K562 (cell line): ENCODE results near the gene CDK11B. TPM values are rescaled to one million over a fixed set of nuclear protein-coding genes. Genes with fewer than 3 reads are reported as not detected.

ENCODE experiments used
- BRD9 ChIP-seq: fragments of 450-650 bp; IDR thresholded peaks from 2 replicates; pipeline ENCODE4 v1.6.1; 2018; ENCODE audit warnings: low read depth; ENCODE audit not compliant: partially characterized antibody
- CREB3 ChIP-seq: fragments of 450-650 bp; conservative IDR thresholded peaks from 2 replicates; pipeline ENCODE4 v1.6.1; 2016; ENCODE audit warnings: missing genetic modification characterization, low read depth, mild to moderate bottlenecking, missing compliant biosample characterization, moderate library complexity
- DACH1 ChIP-seq: fragments of 450-650 bp; IDR thresholded peaks from 2 replicates; pipeline ENCODE4 v1.6.1; 2018; ENCODE audit not compliant: partially characterized antibody
- ESRRB ChIP-seq: fragments of 250-450 bp; sonication (Bioruptor Pico); IDR thresholded peaks from 2 replicates; pipeline ENCODE4 v1.5.0; 2020; ENCODE audit warnings: mild to moderate bottlenecking, moderate library complexity, borderline replicate concordance
- GATAD2B ChIP-seq: fragments of 450-650 bp; IDR thresholded peaks from 2 replicates; pipeline ENCODE4 v1.6.1; 2017; ENCODE audit warnings: mild to moderate bottlenecking, borderline replicate concordance
- HEY1 ChIP-seq: fragments of 250-450 bp; sonication (Bioruptor Pico); IDR thresholded peaks from 2 replicates; pipeline ENCODE4 v1.5.0; 2020; ENCODE audit warnings: mild to moderate bottlenecking, moderate library complexity, borderline replicate concordance
- MAZ ChIP-seq, 2 experiments: fragments of 450-650 bp in 1 of 2; sonication (generic) in 1 of 2; formaldehyde crosslinking; IDR thresholded peaks in 1 of 2; conservative IDR thresholded peaks in 1 of 2; 2 replicates each; pipeline versions ENCODE4 v1.4.0 to v1.5.0; 2020; ENCODE audit warnings: mild to moderate bottlenecking in 1 of 2, missing genetic modification reagents in 1 of 2
- MTA2 ChIP-seq: fragments of 450-650 bp; IDR thresholded peaks from 2 replicates; pipeline ENCODE4 v1.6.1; 2016; ENCODE audit warnings: low read depth
- POLR3G ChIP-seq: IDR thresholded peaks from 2 replicates; pipeline ENCODE4 v1.6.1; 2011; ENCODE audit not compliant: insufficient read length, insufficient replicate concordance; ENCODE audit errors: extremely low read depth
- PRMT5 ChIP-seq: sonication (generic); formaldehyde crosslinking; IDR thresholded peaks from 2 replicates; pipeline ENCODE4 v1.5.0; 2020; ENCODE audit warnings: missing genetic modification reagents
- PRPF4 ChIP-seq: fragments of 200-400 bp; formaldehyde crosslinking; IDR thresholded peaks from one replicate; pipeline ENCODE4 v1.6.1; 2017; ENCODE audit warnings: low read length, low read depth, mild to moderate bottlenecking; ENCODE audit not compliant: insufficient read depth, poor library complexity, severe bottlenecking
- RUNX1 ChIP-seq: sonication (generic); IDR thresholded peaks from 2 replicates; pipeline ENCODE4 v1.6.1; 2016; ENCODE audit warnings: antibody characterized with exemption, low read depth
- SMAD4 ChIP-seq: fragments of 250-450 bp; sonication (Bioruptor Pico); conservative IDR thresholded peaks from 2 replicates; pipeline ENCODE4 v1.8.0; 2021; ENCODE audit warnings: inconsistent platforms, mild to moderate bottlenecking, moderate library complexity
- SNRNP70 ChIP-seq: fragments of 200-400 bp; formaldehyde crosslinking; optimal IDR thresholded peaks from 2 replicates; pipeline ENCODE3; 2017; ENCODE audit warnings: low read depth, low read length
- SREBF2 ChIP-seq: sonication (generic); formaldehyde crosslinking; IDR thresholded peaks from 2 replicates; pipeline ENCODE4 v1.4.0; 2020; ENCODE audit warnings: mild to moderate bottlenecking, missing genetic modification reagents
- U2AF2 ChIP-seq: fragments of 200-400 bp; formaldehyde crosslinking; optimal IDR thresholded peaks from 2 replicates; pipeline ENCODE3; 2017; ENCODE audit warnings: low read depth, mild to moderate bottlenecking, low read length
- UBTF ChIP-seq, 2 experiments: IDR thresholded peaks; 2 replicates each; pipeline ENCODE4 v1.6.1; 2012; ENCODE audit warnings: improper control_type of control experiment in 2 of 2, low read depth in 2 of 2, low read length in 2 of 2, borderline replicate concordance in 1 of 2
- ZBTB2 ChIP-seq: fragments of 450-650 bp; IDR thresholded peaks from 2 replicates; pipeline ENCODE4 v1.6.1; 2016; ENCODE audit warnings: antibody characterized with exemption
- ZFPM2 ChIP-seq: fragments of 250-450 bp; sonication (Bioruptor Pico); IDR thresholded peaks from 2 replicates; pipeline ENCODE4 v1.5.1; 2022; ENCODE audit warnings: mild to moderate bottlenecking
- polyA plus RNA-seq, 8 experiments: library from polyadenylated mRNA; depleted of rRNA in 4 of 8; stranded (reverse) in 5 of 8; unstranded in 3 of 8; fragments of >200 nt; fragmentation: Nextera tagmentation in 2 of 8; fragmentation: Illumina TruSeq in 1 of 8; extraction: Ambion mirVana in 2 of 8; extraction: Trizol in 1 of 8; gene quantifications; 2 replicates each; pipeline versions ENCODE4 v1.2.1 to v1.2.3, GENCODE V29; 2011 to 2014; ENCODE audit warnings: inconsistent platforms in 1 of 8, missing spikeins in 1 of 8
- total RNA-seq, 7 experiments: library from RNA; depleted of rRNA in 6 of 7; stranded (reverse); fragments of >200 nt in 6 of 7; fragmentation: Illumina TruSeq in 2 of 7; extraction: Trizol in 2 of 7; gene quantifications; 2 replicates each; pipeline versions ENCODE4 v1.2.1 to v1.2.3, GENCODE V29; 2011 to 2021; ENCODE audit warnings: low replicate concordance in 1 of 7

The CDK11B gene
- total and polyA plus RNA-seq, 9 of the 15 experiments (the other 6 are each of a cell fraction or from before 2014, with no cell fraction given): 2.8 to 52.2 (median 19.5) TPM

- TF ChIP-seq GATAD2B (no peak), SNRNP70 (no peak), PRMT5 (CRISPR knock-in tag) (no peak), ZFPM2 (CRISPR knock-in tag) (no peak), UBTF (IDR thresholded peaks at IDR 0.05; ENCODE audit: borderline replicate concordance in 1 of 2, low read depth in 2 of 2, low read length in 2 of 2) (no peak), BRD9 (no peak), SMAD4 (CRISPR knock-in tag) (no peak), DACH1 (no peak), CREB3 (tag) (no peak), MAZ (CRISPR knock-in tag; conservative IDR thresholded peaks at IDR 0.05 in 1 of 2, IDR thresholded peaks at IDR 0.05 in 1 of 2) (no peak), ESRRB (no peak), MTA2 (0 out of 2 replicates have a peak, but pooled peaks have one; percentile 9), PRPF4 (no peak), SREBF2 (CRISPR knock-in tag) (no peak), RUNX1 (no peak), U2AF2 (no peak), HEY1 (CRISPR knock-in tag) (no peak), ZBTB2 (no peak), POLR3G (no peak)
These were observed 62.1 kb downstream of the CDK11B start (continued) for GRCh38 chr1:1596493-1597274.
